Liver (tissue), 9 donors: ENCODE results near the gene MACROD1. TPM values are rescaled to one million over a fixed set of nuclear protein-coding genes. Genes with fewer than 3 reads are reported as not detected.

ENCODE experiments used
- DNase-seq: peaks from one replicate; pipeline ENCODE4 v3.0.0-alpha.2; 2017; ENCODE audit warnings: low spot score
- H3K27ac ChIP-seq, 2 donors: one replicate each; pipeline ENCODE4 v1.7.0; 2013; ENCODE audit warnings: inconsistent platforms in 2 of 2, low read length in 2 of 2, control low read depth in 1 of 2, low read depth in 1 of 2, mild to moderate bottlenecking in 1 of 2
- H3K27me3 ChIP-seq, 4 donors: one replicate each; pipeline versions ENCODE4 v1.6.1 to v1.7.0; 2013; ENCODE audit warnings: low read length in 3 of 4, inconsistent platforms in 1 of 4, mild to moderate bottlenecking in 1 of 4, moderate library complexity in 1 of 4; ENCODE audit not compliant: control insufficient read depth in 4 of 4, insufficient read depth in 4 of 4
- H3K36me3 ChIP-seq, 4 donors: one replicate each; pipeline versions ENCODE4 v1.6.1 to v1.7.0; 2013; ENCODE audit warnings: low read length in 3 of 4, mild to moderate bottlenecking in 3 of 4, low read depth in 1 of 4, moderate library complexity in 1 of 4; ENCODE audit not compliant: control insufficient read depth in 4 of 4, insufficient read depth in 3 of 4
- H3K4me1 ChIP-seq, 4 donors: one replicate each; pipeline versions ENCODE4 v1.6.1 to v1.7.0; 2013; ENCODE audit warnings: low read length in 3 of 4, mild to moderate bottlenecking in 3 of 4, moderate library complexity in 1 of 4; ENCODE audit not compliant: control insufficient read depth in 4 of 4, insufficient read depth in 4 of 4
- H3K4me3 ChIP-seq, 3 donors: one replicate each; pipeline versions ENCODE4 v1.6.1 to v1.7.0; 2013; ENCODE audit warnings: low read length in 3 of 3, control low read depth in 1 of 3, low read depth in 1 of 3, mild to moderate bottlenecking in 1 of 3
- H3K9ac ChIP-seq, 2 donors: one replicate each; pipeline ENCODE4 v1.7.0; 2013; ENCODE audit warnings: low read length in 2 of 2, mild to moderate bottlenecking in 2 of 2, moderate library complexity in 2 of 2, control low read depth in 1 of 2, low read depth in 1 of 2
- H3K9me3 ChIP-seq, 4 donors: one replicate each; pipeline versions ENCODE4 v1.6.1 to v1.7.0; 2013; ENCODE audit warnings: low read length in 3 of 4; ENCODE audit not compliant: control insufficient read depth in 4 of 4
- CTCF ChIP-seq: fragments of 150-350 bp; IDR thresholded peaks from 2 replicates; pipeline ENCODE4 v1.5.1; 2017; ENCODE audit warnings: improper control_type of control experiment, low read depth, low read length; ENCODE audit not compliant: missing input control
- EGR1 ChIP-seq, 2 donors: IDR thresholded peaks; 2 replicates each; pipeline ENCODE4 v1.6.1; 2016 to 2018; ENCODE audit warnings: antibody characterized with exemption in 2 of 2, low read depth in 2 of 2
- FOXA1 ChIP-seq: IDR thresholded peaks from 2 replicates; pipeline ENCODE4 v1.6.1; 2016; ENCODE audit warnings: antibody characterized with exemption
- GABPA ChIP-seq, 2 donors: IDR thresholded peaks in 1 of 2; conservative IDR thresholded peaks in 1 of 2; 2 replicates each; pipeline ENCODE4 v1.6.1; 2016; ENCODE audit warnings: antibody characterized with exemption in 2 of 2, mild to moderate bottlenecking in 1 of 2, moderate library complexity in 1 of 2
- HNF4G ChIP-seq: IDR thresholded peaks from 2 replicates; pipeline ENCODE4 v1.6.1; 2016; ENCODE audit warnings: antibody characterized with exemption
- JUND ChIP-seq, 2 donors: IDR thresholded peaks; 2 replicates each; pipeline ENCODE4 v1.6.1; 2016; ENCODE audit warnings: antibody characterized with exemption in 2 of 2
- MAX ChIP-seq: IDR thresholded peaks from 2 replicates; pipeline ENCODE4 v1.6.1; 2016; ENCODE audit warnings: antibody characterized with exemption
- NR2F2 ChIP-seq: IDR thresholded peaks from 2 replicates; pipeline ENCODE4 v1.6.1; 2016; ENCODE audit warnings: antibody characterized with exemption
- RAD21 ChIP-seq, 2 donors: IDR thresholded peaks; 2 replicates each; pipeline ENCODE4 v1.6.1; 2016; ENCODE audit warnings: antibody characterized with exemption in 2 of 2, mild to moderate bottlenecking in 2 of 2
- REST ChIP-seq: IDR thresholded peaks from 2 replicates; pipeline ENCODE4 v1.6.1; 2016; ENCODE audit warnings: antibody characterized with exemption, mild to moderate bottlenecking
- SP1 ChIP-seq: IDR thresholded peaks from 2 replicates; pipeline ENCODE4 v1.6.1; 2018; ENCODE audit warnings: antibody characterized with exemption, mild to moderate bottlenecking
- TAF1 ChIP-seq: conservative IDR thresholded peaks from 2 replicates; pipeline ENCODE4 v1.6.1; 2016; ENCODE audit warnings: antibody characterized with exemption, mild to moderate bottlenecking
- YY1 ChIP-seq: IDR thresholded peaks from 2 replicates; pipeline ENCODE4 v1.6.1; 2016; ENCODE audit warnings: antibody characterized with exemption, mild to moderate bottlenecking
- ZBTB33 ChIP-seq: IDR thresholded peaks from 2 replicates; pipeline ENCODE4 v1.6.1; 2016; ENCODE audit warnings: antibody characterized with exemption
- WGBS: extraction: QIAGEN DNeasy Blood & Tissue Kit; methylation state at CpG from one replicate; pipeline ENCODE4 v1.1.7; 2013; 5-methylcytosine and 5-hydroxymethylcytosine counted together
- polyA plus RNA-seq, 2 donors: library from polyadenylated mRNA; stranded (reverse) in 1 of 2; unstranded in 1 of 2; fragments of 200-250 nt in 1 of 2; fragments of >200 nt in 1 of 2; fragmentation: Nextera tagmentation in 1 of 2; extraction: Ambion mirVana in 1 of 2; gene quantifications; one replicate each; pipeline versions ENCODE4 v1.2.1 to v1.2.3, GENCODE V29; 2013 to 2015
- total RNA-seq, 2 donors: library from RNA; depleted of rRNA; stranded (reverse); fragments of >200 nt; gene quantifications; one replicate each; pipeline ENCODE4 v1.2.3, GENCODE V29; 2014
- donor health status: healthy.
- donor health status: healthy.
- donor health status: healthy.
- donor health status: healthy.
- donor health status: healthy.

MACROD1 gene
- total and polyA plus RNA-seq, 4 donors: 8.9 to 25.9 (median 13.1) TPM

- H3K27ac ChIP-seq: no peak overlapping the region
- H3K9me3 ChIP-seq: no peaks in the 10 kb centered on the region
- H3K27me3 ChIP-seq: no peaks in the 10 kb centered on the region
- no peak overlapping the region for H3K9ac ChIP-seq
- TF ChIP-seq SP1: no peak
- TF ChIP-seq HNF4G: no peak
- no peak for TF ChIP-seq FOXA1
- no peaks in the 10 kb centered on the region for H3K36me3 ChIP-seq
- no peak overlapping the region for H3K4me3 ChIP-seq
- 91% methylated on average over 27 of the region's 27 CpGs for WGBS
- no peak for DNase-seq
- H3K4me1 ChIP-seq: no peaks in the 10 kb centered on the region
These were observed 146.5 kb downstream of the MACROD1 start for GRCh38 chr11:64019106-64020037.

GRCh38 chr11:64018310-64018709 is 147.6 kb downstream of the MACROD1 start:
- Histone ChIP-seq H3K9me3 (no peaks in the 10 kb centered on the region), H3K4me1 (no peaks in the 10 kb centered on the region), H3K9ac (no peak overlapping the region), H3K27me3 (no peaks in the 10 kb centered on the region), H3K4me3 (no peak overlapping the region), H3K36me3 (no peaks in the 10 kb centered on the region), H3K27ac (no peak overlapping the region)
- DNase-seq: no peak
- 80% methylated on average over 8 of the region's 8 CpGs for WGBS
- TF ChIP-seq CTCF: no peak
- no peak for TF ChIP-seq JUND (IDR thresholded peaks at IDR 0.05)
- no peak for TF ChIP-seq MAX
- no peak for TF ChIP-seq YY1
- TF ChIP-seq EGR1 (IDR thresholded peaks at IDR 0.05; ENCODE audit: low read depth in 2 of 2): no peak
- no peak for TF ChIP-seq REST

- H3K4me3 ChIP-seq: no peak overlapping the region
- no peaks in the 10 kb centered on the region for H3K4me1 ChIP-seq
- H3K27ac ChIP-seq: no peak overlapping the region
- no peaks in the 10 kb centered on the region for H3K9me3 ChIP-seq
- H3K9ac ChIP-seq: no peak overlapping the region
- no peaks in the 10 kb centered on the region for H3K36me3 ChIP-seq
- 91% methylated on average over 7 of the region's 7 CpGs for WGBS
- no peaks in the 10 kb centered on the region for H3K27me3 ChIP-seq
- DNase-seq: no peak
- TF ChIP-seq TAF1 (no peak), HNF4G (no peak), JUND (IDR thresholded peaks at IDR 0.05) (no peak), CTCF (no peak), NR2F2 (no peak), GABPA (IDR thresholded peaks at IDR 0.05 in 1 of 2, conservative IDR thresholded peaks at IDR 0.05 in 1 of 2) (no peak), RAD21 (IDR thresholded peaks at IDR 0.05) (no peak), EGR1 (IDR thresholded peaks at IDR 0.05; ENCODE audit: low read depth in 2 of 2) (no peak), FOXA1 (no peak), YY1 (no peak), SP1 (no peak), ZBTB33 (no peak)
These were observed 148.0 kb downstream of the MACROD1 start for GRCh38 chr11:64017945-64018224.
